T1000 (cell line): Measurements from ENCODE around the gene SLC44A4.
"Not testable (repeated sequence)": the region's sequence is repeated elsewhere in the genome, so short reads cannot be mapped to it uniquely, and the experiment has no call there.

Experiments used
- DNase-seq: peaks from one replicate; lab custom pipeline; 2025; ENCODE audit warnings: mixed read lengths; lab: John Stamatoyannopoulos, UW

Gene SLC44A4

GRCh38 chr6:31859923-31860322 is 18.9 kb downstream of the SLC44A4 start:
- no peak for DNase-seq

DNA sequence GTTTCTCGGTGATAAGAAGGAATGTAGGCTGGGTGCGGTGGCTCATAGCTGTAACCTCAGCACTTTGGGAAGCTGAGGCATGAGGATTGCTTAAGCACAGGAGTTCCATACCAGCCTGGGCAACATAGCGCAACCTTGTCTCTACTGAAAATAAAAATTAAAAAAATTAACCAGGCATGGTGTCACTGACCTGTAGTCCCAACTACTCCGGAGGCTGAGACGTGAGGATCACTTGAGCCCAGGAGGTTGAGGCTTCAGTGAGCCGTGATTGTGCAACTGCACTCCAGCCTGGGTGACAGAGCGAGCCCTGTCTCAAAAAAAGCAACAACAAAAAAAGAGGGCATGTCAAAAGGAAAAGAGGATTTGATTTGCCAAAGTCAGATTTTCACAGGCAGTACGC is 20.1 kb downstream of the SLC44A4 start:
- no peak for DNase-seq

GRCh38 chr6:31857774-31858173 is 21.0 kb downstream of the SLC44A4 start:
- not testable (repeated sequence) for DNase-seq

DNA sequence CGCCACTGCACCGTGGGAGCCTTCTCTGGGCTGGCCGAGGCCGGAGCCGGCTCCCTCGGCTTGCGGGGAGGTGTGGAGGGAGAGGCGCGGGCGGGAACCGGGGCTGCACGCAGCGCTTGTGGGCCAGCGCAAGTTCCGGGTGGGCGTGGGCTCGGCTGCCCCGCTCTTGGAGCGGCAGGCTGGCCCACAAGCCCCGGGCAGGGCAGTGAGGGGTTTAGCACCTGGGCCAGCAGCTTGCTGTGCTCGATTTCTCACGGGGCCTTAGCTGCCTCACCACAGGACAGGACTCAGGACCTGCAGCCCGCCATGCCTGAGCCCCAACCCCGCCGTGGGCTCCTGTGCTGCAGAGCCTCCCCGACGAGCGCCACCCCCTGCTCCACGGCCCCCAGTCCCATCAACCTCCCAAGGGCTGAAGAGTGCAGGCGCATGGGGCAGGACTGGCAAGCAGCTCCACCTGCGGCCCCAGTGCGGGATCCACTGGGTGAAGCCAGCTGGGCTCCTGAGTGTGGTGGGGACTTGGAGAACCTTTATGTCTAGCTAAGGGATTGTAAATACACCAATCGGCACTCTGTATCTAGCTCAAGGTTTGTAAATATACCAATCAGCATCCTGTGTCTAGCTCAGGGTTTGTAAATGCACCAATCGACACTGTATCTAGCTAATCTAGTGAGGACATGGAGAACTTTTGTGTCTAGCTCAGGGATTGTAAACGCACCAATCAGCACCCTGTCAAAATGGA is 26.6 kb downstream of the SLC44A4 start:
- DNase-seq, result not testable (repeated sequence)

DNA sequence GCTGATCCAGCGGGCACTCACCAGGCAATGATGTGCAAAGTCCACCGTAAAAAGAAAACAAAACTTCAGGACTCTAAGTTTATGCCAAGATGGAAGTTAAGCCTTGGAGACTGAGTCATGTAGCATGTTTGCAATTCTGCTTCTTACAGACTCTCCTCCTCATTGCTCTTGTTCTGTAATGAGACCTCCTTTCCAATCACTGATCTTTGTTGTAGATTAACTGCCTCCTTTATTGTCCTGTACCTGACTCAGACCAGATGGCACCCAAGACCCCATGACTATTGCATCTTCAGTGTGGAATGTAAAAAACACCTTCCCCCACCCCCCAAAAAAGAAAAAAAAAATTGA is 27.3 kb downstream of the SLC44A4 start:
- DNase-seq, result no peak

- no peak for DNase-seq
Measured at GRCh38 chr6:31850765-31851484, 27.9 kb downstream of the SLC44A4 start.

GRCh38 chr6:31847276-31847978 is 31.4 kb downstream of the SLC44A4 start:
- no peak for DNase-seq

- DNase-seq, result no peak
Measured at GRCh38 chr6:31844507-31844906, 34.3 kb downstream of the SLC44A4 start.

DNA sequence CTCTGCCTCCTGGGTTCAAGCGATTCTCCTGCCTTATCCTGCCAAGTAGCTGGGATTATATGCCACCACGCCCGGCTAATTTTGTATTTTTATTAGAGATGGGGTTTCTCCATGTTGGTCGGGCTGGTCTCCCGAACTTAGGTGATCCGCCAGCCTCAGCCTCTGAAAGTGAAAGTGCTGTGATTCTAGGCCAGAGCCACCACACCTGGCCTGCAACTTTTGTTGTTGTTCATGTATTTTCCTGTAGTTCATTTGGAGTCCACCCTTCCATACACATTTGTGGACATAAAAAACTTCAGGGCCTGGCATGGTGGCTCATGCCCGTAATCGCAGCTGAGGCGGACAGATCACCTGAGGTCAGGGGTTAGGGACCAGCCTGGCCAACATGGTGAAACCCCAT is 36.7 kb downstream of the SLC44A4 start:
- no peak for DNase-seq

GRCh38 chr6:31839779-31840126 is 39.0 kb downstream of the SLC44A4 start:
- DNase-seq, result not testable (repeated sequence)

DNA sequence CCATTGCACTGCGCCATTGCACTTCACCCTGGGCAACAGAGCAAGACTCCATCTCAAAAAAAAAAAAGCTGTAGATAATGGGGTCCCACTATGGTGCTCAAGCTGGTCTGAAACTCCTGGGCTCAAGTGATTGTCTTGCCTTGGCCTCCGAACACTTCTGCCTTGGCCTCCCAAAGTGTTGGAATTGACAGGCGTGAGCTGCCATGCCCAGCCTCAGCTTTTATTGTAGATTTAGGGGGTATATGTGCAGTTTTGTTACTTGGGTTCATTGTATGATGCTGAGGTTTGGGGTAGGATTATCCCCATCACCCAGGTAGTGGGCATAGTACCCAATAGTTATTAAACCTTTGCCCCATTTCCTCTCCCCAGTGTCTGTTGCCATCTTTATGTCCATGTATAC is 39.8 kb downstream of the SLC44A4 start:
- no peak for DNase-seq

GRCh38 chr6:31838114-31838553 is 40.7 kb downstream of the SLC44A4 start:
- DNase-seq, result not testable (repeated sequence)

- DNase-seq, result no peak
Measured at GRCh38 chr6:31837369-31838113, 41.3 kb downstream of the SLC44A4 start.

DNA sequence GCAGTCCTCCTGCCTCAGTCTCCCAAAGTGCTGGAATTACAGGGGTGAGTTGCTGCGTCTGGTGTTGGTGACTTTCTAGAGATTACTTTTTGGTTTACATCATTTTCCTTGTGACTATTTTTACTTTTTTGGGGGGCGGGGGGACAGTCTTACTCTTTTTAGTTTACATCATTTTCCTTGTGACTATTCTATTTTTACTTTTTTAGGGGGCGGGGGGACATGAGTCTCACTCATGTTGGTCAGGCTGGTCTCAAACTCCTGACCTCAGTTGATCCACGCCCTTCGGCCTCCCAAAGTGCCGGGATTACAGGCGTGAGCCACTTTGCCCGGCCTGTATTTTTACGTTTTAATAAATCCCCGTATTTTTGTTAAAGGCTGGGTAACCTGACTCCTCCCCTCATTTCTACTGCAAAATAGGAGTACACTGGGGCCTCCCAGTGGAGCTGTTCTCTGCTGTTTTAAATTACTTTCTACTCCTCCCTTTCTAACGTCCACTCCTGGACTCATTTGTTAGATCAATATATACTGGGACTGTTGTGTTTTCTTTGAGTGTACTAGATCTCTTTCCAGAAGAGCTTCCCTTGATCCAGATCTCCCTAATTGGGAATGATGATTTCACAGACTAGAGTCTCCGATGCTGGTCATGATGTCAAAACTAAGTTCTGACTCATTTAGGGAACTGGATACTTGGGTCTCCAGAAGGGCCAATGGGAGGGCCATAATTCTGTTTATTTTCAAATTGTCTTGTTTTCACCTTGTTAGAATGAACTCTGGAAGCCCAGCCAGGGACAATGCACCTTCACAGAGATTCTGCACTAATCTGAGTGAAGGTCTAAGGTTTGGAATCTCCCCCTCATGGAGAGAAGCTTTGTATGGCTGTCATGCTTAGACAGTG is 42.1 kb downstream of the SLC44A4 start:
- no peak for DNase-seq

GRCh38 chr6:31836047-31836473 is 42.7 kb downstream of the SLC44A4 start:
- DNase-seq, result no peak

GRCh38 chr6:31834367-31835250 is 44.2 kb downstream of the SLC44A4 start:
- peak; percentile 78 for DNase-seq

- DNase-seq, result no peak
Measured at GRCh38 chr6:31831350-31832215, 47.2 kb downstream of the SLC44A4 start.

GRCh38 chr6:31830886-31831335 is 47.9 kb downstream of the SLC44A4 start:
- DNase-seq, result no peak

DNA sequence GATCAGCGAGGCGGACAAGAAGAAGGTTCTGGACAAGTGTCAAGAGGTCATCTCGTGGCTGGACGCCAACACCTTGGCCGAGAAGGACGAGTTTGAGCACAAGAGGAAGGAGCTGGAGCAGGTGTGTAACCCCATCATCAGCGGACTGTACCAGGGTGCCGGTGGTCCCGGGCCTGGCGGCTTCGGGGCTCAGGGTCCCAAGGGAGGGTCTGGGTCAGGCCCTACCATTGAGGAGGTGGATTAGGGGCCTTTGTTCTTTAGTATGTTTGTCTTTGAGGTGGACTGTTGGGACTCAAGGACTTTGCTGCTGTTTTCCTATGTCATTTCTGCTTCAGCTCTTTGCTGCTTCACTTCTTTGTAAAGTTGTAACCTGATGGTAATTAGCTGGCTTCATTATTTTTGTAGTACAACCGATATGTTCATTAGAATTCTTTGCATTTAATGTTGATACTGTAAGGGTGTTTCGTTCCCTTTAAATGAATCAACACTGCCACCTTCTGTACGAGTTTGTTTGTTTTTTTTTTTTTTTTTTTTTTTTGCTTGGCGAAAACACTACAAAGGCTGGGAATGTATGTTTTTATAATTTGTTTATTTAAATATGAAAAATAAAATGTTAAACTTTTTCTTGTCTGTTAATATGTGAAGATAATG is 49.0 kb downstream of the SLC44A4 start:
- DNase-seq, result no peak
